22Rv1 (cell line): ENCODE measurements around the gene CLMN.

Experiments used
- H3K27ac ChIP-seq: fragments of 450-650 bp; 2 replicates; pipeline ENCODE4 v1.5.1; 2017
- ZFX ChIP-seq: fragments of 450-650 bp; IDR thresholded peaks from 2 replicates; pipeline ENCODE4 v1.6.1; 2017; ENCODE audit warnings: antibody characterized with exemption, borderline replicate concordance
- TF ChIP-seq, protein P1 (sequence below): fragments of 450-650 bp; IDR thresholded peaks from 2 replicates; pipeline ENCODE4 v1.5.1; 2017; ENCODE audit warnings: mild to moderate bottlenecking

Gene CLMN

DNA sequence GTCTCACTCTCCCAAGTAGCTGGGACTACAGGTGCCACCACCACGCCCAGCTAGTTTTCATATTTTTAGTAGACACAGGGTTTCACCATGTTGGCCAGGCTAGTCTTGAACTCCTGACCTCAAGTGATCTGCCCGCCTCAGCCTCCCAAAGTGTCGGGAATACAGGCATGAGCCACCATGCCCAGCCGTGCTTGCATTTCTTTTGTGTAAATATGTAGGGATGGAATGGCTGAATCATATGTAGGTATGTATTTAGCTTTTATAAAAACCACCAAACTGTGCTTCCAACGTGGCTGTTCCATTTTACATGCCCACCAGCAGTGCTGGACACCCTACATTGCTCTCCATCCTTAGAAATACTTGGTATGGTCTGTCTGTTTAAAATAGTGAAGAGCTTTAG is 32.8 kb upstream of the CLMN start:
- TF ChIP-seq, protein P1, sequence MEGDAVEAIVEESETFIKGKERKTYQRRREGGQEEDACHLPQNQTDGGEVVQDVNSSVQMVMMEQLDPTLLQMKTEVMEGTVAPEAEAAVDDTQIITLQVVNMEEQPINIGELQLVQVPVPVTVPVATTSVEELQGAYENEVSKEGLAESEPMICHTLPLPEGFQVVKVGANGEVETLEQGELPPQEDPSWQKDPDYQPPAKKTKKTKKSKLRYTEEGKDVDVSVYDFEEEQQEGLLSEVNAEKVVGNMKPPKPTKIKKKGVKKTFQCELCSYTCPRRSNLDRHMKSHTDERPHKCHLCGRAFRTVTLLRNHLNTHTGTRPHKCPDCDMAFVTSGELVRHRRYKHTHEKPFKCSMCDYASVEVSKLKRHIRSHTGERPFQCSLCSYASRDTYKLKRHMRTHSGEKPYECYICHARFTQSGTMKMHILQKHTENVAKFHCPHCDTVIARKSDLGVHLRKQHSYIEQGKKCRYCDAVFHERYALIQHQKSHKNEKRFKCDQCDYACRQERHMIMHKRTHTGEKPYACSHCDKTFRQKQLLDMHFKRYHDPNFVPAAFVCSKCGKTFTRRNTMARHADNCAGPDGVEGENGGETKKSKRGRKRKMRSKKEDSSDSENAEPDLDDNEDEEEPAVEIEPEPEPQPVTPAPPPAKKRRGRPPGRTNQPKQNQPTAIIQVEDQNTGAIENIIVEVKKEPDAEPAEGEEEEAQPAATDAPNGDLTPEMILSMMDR: no peak
- no peak for TF ChIP-seq ZFX
- no peak overlapping the region for H3K27ac ChIP-seq

DNA sequence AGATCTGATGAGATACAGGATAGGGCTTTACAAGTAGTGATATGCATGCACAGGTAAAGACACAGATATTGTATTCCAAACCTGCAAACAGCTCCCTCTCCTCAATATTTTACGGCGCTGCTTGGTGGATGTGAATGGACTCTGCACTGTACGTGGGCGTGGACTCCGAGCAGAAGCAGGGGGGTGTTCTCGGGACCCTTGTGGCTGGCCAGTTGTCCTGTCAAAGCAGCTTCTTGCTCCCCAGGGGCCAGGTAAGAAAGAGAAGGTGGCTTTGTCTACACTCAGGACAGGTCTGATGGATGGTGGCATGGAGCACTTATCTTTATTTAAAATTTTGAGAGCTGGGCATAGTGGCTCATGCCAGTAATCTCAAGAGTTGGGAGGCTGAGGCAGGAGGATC is 29.5 kb upstream of the CLMN start:
- TF ChIP-seq, protein P1: no peak
- no peak for TF ChIP-seq ZFX
- H3K27ac ChIP-seq: peak overlapping the region; percentile 77

DNA sequence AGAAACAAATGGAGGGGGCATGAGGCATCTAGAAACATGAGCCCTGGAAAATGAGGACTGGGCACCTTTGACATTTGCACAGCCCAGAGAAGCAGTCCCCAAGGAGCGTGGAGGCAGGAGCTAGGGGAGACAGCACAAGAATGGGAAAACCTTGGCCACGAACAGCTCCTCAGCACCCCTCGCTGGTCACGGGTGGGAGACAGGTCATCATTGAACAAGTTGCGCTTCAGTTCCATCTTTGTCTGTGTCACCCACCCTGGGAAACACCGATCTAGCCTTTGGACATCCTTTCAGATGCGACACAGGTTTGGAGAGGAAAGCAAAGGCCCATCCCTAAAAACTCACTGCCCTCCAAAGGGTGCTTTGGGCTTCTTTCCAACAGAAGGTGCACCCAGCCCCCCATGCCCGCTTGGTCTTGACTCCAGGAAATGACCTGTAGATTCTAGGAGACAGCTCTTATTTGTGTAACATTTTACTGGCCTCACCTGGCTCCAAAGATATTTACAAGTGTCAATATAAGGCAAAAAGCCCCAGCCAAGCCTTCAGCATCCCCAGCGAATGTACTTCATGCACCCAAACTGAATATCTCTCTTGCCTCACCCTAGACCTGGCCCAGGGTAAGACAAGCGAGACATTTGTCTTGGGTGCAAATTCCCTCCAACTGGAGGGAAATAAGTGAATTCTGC is 28.8 kb upstream of the CLMN start:
- no peak for TF ChIP-seq ZFX
- TF ChIP-seq, protein P1: 0 out of 2 replicates have a peak, but pooled peaks have one; percentile 8
- peak overlapping the region; percentile 77 for H3K27ac ChIP-seq

DNA sequence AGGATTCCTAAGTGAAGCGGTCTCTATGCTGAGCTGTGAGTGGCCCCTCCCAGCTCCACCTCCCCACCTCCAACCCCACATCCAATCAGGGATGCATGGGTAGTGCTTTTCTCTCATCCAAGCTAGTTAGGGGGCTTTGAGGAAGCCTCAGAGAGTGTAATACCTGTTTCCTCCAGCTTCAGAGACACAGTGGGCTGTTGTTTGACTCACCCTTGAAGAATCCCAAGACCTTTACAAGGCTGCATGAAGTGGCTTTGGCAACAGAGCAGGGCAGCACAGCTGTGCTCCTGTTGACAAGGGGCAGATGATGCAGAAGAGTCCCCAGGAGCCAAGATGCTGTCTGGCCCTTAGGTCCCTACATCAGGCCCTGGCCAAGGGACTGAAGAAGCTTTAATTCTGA is 27.1 kb upstream of the CLMN start:
- no peak for TF ChIP-seq ZFX
- TF ChIP-seq, protein P1: no peak
- no peak overlapping the region for H3K27ac ChIP-seq

DNA sequence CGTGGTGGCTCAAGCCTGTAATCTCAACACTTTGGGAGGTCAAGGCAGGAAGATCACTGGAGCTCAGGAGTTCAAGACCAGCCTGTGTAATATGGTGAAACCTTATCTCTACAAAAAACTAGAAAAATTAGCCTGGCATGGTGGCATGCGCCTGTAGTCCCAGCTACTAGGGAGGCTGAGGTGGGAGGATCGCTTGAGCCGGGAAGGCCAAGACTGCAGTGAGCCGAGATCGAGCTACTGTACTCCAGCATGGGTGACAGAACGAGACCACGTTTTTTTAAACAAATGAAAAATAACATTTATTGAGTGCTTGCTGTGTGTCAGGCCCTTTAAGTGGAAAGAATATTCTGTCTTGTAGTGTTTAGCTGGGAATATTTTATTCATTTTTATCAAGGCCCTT is 26.6 kb upstream of the CLMN start:
- TF ChIP-seq, protein P1: no peak
- no peak for TF ChIP-seq ZFX
- H3K27ac ChIP-seq: no peak overlapping the region

DNA sequence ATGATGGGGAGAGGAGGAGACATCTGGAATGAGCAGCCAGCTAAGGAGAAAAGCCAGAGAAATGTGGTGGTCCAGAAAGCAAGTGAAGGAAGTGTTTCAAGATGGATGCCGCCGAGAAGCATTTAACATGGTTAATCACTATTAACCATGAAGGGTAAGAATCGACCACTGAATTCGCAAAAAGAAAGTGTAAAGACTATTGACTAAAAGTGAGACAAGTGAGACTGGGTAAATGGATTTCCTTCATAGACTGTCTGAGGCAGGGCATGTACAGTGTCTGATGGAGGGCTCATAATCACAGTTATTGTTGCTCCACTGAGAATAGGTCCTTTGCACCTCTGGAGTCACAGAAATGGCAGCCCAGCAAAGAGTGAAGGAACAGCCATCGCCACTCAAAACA is 25.3 kb upstream of the CLMN start:
- TF ChIP-seq, protein P1: no peak
- no peak for TF ChIP-seq ZFX
- no peak overlapping the region for H3K27ac ChIP-seq

DNA sequence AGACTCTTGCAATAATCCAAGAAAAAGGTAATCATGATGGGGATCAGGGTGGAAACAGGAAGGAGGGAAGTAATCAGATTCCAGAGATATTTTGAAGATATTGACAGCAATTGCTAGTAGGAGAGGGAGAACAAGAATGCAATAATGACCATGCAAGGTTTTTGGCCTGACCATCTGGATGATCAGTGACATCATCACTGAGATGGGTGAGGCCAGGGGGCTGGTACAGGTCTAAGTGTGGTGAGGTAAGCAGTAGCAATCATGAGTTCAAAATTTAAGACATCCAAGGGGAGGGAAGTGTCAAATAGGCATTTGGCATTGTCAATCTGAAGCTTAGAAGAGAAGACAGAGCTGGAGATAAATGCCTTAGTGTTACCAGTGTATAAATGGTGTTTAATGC is 24.8 kb upstream of the CLMN start:
- TF ChIP-seq ZFX: no peak
- TF ChIP-seq, protein P1: no peak
- H3K27ac ChIP-seq: no peak overlapping the region
